GM18909 (cell line): ENCODE measurements around the gene TYW1.
"Not testable (repeated sequence)": the region's sequence is repeated elsewhere in the genome, so short reads cannot be mapped to it uniquely, and the experiment has no call there.

Experiments used
- ATAC-seq: cut with Tn5 transposase; IDR thresholded peaks from one replicate; pipeline ENCODE4 v1.9.1; 2021; ENCODE audit warnings: mild to moderate bottlenecking; ENCODE audit not compliant: unreplicated experiment, poor library complexity

TYW1 gene

GRCh38 chr7:67182956-67183750 lies 186.5 kb downstream of the TYW1 start:
- ATAC-seq, result not testable (repeated sequence)

- not testable (repeated sequence) for ATAC-seq
These were observed 188.5 kb downstream of the TYW1 start for GRCh38 chr7:67184912-67185659.

- peak; percentile 76 for ATAC-seq
These were observed 189.1 kb downstream of the TYW1 start for GRCh38 chr7:67185660-67186129.

- ATAC-seq, result not testable (repeated sequence)
These were observed 192.5 kb downstream of the TYW1 start for GRCh38 chr7:67189160-67189559.

- not testable (repeated sequence) for ATAC-seq
These were observed 193.3 kb downstream of the TYW1 start for GRCh38 chr7:67189801-67190465.

GRCh38 chr7:67191002-67191720 lies 194.5 kb downstream of the TYW1 start:
- ATAC-seq, result not testable (repeated sequence)

- ATAC-seq, result not testable (repeated sequence)
These were observed 195.6 kb downstream of the TYW1 start for GRCh38 chr7:67192123-67192702.

- not testable (repeated sequence) for ATAC-seq
These were observed 196.4 kb downstream of the TYW1 start for GRCh38 chr7:67192889-67193613.

GRCh38 chr7:67196176-67196575 lies 199.5 kb downstream of the TYW1 start:
- ATAC-seq, result not testable (repeated sequence)

GRCh38 chr7:67198865-67199526 lies 202.4 kb downstream of the TYW1 start:
- not testable (repeated sequence) for ATAC-seq

GRCh38 chr7:67205772-67206171 lies 209.1 kb downstream of the TYW1 start:
- ATAC-seq, result not testable (repeated sequence)

GRCh38 chr7:67206452-67206851 lies 209.8 kb downstream of the TYW1 start:
- ATAC-seq, result no peak

- not testable (repeated sequence) for ATAC-seq
These were observed 212.0 kb downstream of the TYW1 start for GRCh38 chr7:67208656-67209055.

GRCh38 chr7:67209256-67209655 lies 212.6 kb downstream of the TYW1 start:
- ATAC-seq, result no peak

GRCh38 chr7:67210567-67210966 lies 213.9 kb downstream of the TYW1 start:
- ATAC-seq, result no peak

- not testable (repeated sequence) for ATAC-seq
These were observed 215.2 kb downstream of the TYW1 start for GRCh38 chr7:67211650-67212330.

- not testable (repeated sequence) for ATAC-seq
These were observed 216.4 kb downstream of the TYW1 start for GRCh38 chr7:67213038-67213437.

- ATAC-seq, result not testable (repeated sequence)
These were observed 226.9 kb downstream of the TYW1 start for GRCh38 chr7:67223551-67223950.
